Amniotic epithelial cell (primary cell): ENCODE data around the gene NNAT.
A peak's percentile ranks its signal among the peaks of the same experiment; 100 is the strongest.

ENCODE experiments used
- DNase-seq: peaks from one replicate; pipeline ENCODE4 v3.0.0-alpha.2; 2010; ENCODE audit warnings: low read depth

Gene NNAT

GRCh38 chr20:37502654-37503053 is 18.4 kb upstream of the NNAT start:
- DNase-seq: no peak

- no peak for DNase-seq
Observed at GRCh38 chr20:37503256-37503927, 17.7 kb upstream of the NNAT start.

GRCh38 chr20:37504404-37505096 is 16.5 kb upstream of the NNAT start:
- no peak for DNase-seq

DNA sequence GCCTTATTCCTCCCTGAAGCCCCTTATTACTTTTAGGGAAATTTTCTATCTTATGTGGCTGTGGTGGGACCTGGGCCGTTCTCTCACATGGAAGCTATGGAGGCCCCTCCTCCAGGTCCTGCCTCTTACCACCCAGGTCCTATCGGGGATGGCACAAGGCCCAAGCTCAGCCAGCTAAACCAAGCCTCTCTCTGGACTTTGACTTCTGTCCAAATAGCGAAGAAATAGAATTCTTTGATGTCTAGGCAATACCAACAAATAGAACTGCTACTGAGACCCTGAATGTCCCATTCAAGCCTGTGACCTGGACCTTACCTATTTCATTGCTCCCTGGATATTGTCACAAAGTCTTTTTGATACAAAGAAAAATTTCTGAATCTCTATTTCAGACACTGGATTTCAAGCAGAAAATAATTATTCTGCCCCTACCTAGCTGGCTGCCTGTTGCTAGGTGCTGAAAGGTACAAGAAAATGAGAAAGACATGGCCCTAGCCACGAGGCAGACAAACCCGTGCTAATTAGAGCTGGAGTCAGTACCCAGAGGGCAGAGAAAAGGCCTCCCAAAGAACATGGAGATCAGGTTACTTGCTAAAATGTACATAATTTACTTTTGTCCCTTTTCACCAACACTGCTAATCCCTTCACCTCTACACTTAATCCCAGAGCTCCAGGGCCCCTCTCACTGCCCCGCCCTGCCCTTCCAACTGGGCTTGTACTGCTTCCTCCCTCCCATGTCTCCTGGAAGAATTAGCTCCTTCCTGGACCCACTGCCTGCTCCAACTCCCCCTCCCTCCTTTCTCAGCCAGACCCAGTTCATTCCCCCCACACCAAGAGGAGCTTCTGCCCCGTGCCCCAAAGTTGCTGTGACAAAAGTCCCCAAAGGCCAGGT is 15.5 kb upstream of the NNAT start:
- DNase-seq: no peak

DNA sequence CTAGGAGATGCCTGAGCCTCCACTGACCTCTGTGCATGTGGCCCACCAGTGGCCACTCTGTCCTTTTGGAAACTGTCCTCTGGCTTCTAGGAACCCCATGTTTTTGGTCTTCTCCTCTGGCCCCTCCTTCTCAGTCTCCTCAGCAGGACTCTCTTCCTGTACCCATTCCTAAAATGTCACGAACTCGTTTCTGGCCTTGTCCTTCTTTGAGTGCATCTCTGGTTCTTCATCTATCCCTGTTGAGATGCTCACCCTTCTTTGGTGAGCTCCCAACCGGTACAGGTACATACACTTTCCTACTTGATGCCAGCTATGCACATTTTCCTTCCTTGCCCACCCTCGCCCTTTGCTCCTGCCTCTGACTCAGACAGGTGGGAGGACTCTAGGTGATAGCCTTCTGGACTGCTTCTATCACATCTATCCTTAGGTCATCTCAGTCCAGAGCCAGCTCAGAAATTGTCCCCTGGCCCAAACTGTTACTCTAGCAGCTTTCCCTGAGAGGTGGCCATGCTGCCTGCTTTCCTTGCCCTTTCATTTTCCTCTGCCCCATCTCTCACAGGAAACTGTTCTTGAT is 14.8 kb upstream of the NNAT start:
- no peak for DNase-seq

- DNase-seq: no peak
Observed at GRCh38 chr20:37510226-37510625, 10.8 kb upstream of the NNAT start.

GRCh38 chr20:37511610-37512275 is 9.3 kb upstream of the NNAT start:
- DNase-seq: no peak

DNA sequence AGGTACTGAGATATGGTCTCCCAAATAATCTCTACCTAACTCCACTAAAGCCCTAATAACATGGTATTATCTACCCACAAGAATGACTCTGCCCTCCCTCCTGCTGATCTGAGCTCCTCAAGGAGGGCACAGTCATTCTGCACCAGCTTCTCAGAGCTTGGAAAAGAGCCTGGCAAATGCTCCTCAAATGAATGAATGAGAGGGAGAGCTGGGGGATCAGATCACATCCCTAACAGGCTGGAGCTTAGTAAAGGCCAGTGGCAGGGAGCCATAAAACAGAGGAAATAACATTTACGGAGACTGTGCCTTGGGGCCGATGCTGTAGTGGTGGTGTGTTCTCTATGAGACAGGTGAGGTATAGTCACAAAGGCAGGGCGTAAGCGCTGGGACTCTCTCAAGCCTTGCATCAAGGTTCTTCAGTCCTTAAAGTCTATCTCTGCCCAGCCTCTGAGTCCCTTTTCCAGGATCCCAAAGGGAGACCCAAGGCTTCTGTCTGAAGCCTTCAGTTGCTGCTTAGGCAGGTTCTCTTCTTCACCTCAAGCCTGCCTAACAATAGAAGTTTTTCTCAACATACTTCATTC is 7.2 kb upstream of the NNAT start:
- no peak for DNase-seq

DNA sequence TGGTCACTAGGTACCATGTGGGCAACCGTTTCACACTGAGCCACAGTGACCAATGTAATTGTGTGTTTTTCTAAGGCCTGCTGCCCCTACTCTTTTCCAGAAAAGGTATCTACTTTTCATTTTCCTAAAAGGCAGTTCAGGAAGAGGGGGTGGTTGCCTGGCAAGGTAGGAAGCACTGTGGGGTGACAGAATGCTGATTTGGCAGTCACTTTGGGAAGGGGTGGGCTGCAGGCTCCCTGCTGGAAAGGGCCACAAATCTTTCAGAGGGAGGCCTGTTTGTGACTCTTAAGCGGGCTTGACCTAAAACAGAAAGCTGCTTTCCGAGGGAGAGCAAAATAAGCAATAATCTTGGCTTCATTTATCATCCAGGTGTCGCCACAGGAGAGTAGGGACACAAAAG is 5.2 kb upstream of the NNAT start:
- no peak for DNase-seq

DNA sequence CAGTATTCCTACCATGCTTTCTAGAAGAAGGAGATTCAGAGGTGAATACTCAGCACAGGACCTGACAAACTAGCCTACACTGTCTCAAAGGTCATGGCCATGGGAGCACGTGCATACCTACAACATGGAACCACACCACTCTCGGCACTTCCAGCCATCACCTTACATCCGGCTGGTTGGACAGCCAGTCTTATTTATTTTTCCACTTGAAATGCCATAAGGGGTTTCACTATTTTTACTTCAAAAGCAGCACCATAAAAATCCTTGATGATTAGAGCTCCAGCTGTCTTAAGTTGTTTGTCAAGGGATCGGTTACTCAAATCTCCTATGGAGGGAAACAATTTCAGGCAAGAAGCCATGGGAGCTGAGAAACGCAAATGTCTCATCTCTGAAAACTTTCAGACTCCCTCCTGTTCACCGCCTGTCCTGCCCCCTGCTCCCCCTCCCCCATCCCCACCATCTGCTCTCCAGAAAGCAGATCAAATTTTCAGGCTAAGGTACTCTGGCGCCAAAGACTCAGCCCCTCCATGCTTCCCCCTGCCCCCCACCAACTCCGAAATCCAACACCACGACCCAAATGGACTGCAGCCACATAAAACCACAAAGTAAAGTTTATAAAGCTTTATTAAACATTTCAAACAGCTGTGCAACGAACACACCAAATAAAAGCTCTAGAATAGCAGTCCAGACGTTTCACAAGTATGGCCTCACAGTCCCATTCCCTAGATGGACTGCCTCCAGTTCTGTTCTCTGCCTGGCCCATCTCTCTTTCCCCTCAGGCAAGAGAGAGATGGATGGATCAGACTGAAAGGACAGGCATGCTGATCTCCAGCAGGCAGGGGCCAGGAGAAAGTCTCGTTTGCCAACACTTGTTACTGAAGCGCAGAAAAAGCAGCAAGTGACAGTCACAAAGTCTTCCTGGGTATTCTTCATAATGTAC is 4.0 kb upstream of the NNAT start:
- peak; percentile 40 for DNase-seq

GRCh38 chr20:37518059-37518458 is 3.0 kb upstream of the NNAT start:
- DNase-seq: no peak

DNA sequence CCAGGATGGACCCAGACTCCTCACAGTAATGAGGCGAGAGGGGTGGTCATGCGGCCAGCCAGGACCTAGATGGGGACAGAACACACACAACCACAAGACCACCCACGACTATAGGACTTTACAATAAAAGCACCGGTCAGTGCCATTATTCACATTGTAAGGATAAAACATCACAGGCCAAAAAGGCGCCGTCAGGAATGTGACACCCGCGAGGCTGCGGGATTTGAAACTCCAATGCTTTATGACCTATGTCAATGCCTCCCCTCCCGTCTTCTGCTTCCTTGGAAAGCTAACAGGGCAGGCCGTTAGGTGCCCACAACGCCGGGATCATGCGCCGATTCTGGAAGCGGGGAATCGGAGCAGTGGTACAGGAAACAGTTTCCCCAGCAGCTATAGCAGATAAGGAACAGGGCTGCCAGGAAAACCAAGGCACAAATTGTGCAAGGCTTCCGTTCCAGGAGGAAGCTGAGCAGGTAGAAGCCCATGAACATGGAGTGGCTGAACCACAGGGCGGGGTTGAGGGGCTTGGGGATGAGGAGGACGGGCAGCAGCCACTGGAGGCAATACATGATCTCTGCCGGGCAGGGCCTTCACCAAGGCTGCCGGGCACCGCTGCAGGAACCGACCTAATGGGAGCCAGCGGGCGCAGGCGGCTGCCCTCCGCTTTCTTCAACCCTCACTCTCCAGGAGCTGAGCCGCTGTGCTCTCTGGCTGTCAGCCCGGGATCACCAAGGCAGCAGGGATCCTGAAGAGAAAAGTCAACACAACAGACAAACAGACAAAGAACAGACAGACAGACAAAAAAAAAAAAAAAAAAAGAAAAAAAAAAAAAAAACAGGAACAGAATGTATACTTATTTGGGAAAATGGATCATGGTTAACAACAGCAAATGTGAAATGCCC is 2.2 kb upstream of the NNAT start:
- DNase-seq: no peak

GRCh38 chr20:37519508-37520418 is 1.3 kb upstream of the NNAT start:
- DNase-seq: no peak

DNA sequence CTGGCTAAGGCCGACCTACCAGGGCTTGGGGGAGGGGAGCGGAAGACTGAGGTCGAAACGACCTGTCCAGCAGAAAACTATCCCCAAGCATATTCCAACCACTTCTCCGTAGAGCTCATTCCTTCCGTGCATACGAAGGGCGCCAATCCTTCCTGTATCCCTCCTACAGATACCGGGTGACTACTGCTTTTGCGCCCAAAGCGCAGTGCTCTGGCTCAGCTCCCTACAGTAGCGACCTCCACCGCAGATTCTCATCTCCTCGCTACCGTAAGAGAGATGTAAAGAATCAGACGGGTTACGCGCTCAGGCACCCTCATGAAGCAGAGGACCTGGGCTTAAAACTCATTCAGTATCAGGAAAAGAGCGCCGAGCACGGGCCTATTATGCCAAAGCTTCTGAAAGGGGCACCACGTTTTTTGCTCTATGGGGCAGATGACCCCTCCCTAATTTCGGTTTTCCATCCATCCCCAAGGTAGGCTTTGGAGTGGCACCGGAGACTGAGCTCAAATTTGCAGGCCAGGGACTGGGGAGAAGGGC is 563 bp upstream of the NNAT start:
- DNase-seq: no peak

- peak; percentile 58 for DNase-seq
Observed at GRCh38 chr20:37522260-37523011, 1.4 kb downstream of the NNAT start.

- DNase-seq: no peak
Observed at GRCh38 chr20:37523012-37523391, 2.0 kb downstream of the NNAT start.
